GM10248 (cell line): ENCODE data around the gene LRTM2.

Experiments
- CTCF ChIA-PET: fragments of 300-600 bp; sonication (Branson Sonifier 250); formaldehyde crosslinking; extraction: SDS; loops from one replicate; lab custom pipeline; 2021; ENCODE audit warnings: antibody characterized with exemption; lab: Yijun Ruan, JAX
- POLR2A ChIA-PET: fragments of 350-650 bp; sonication (Branson Sonifier 250); formaldehyde crosslinking; extraction: SDS; loops from one replicate; lab custom pipeline; 2020; ENCODE audit warnings: antibody characterized with exemption; lab: Yijun Ruan, JAX
- DNase-seq: peaks from one replicate; pipeline ENCODE4 v3.0.0; 2012; ENCODE audit errors: extremely low spot score
- CTCF ChIP-seq: IDR thresholded peaks from 2 replicates; pipeline ENCODE4 v1.5.1; 2012; ENCODE audit warnings: mild to moderate bottlenecking, low read depth; ENCODE audit errors: extremely low read depth, missing control alignments, control extremely low read depth

Gene LRTM2

GRCh38 chr12:1870086-1870485 is 49.7 kb downstream of the LRTM2 start:
- DNase-seq = no peak
- TF ChIP-seq CTCF = no peak
- ChIA-PET POLR2A (no interaction called here), CTCF (interaction anchor here (0.9 kb wide), 1 partner anchor 18 kb away, joined by 3 read pairs; no protein-coding TSS in a partner anchor)

- TF ChIP-seq CTCF = no peak
- ChIA-PET POLR2A (no interaction called here), CTCF (no interaction called here)
- no peak for DNase-seq
Measured at GRCh38 chr12:1870998-1871917, 50.9 kb downstream of the LRTM2 start.

GRCh38 chr12:1872001-1872400 is 51.6 kb downstream of the LRTM2 start:
- POLR2A ChIA-PET = no interaction called here
- TF ChIP-seq CTCF = no peak
- CTCF ChIA-PET = no interaction called here
- no peak for DNase-seq

- POLR2A ChIA-PET = no interaction called here
- CTCF ChIA-PET = no interaction called here
Measured at GRCh38 chr12:1872448-1872847, 52.1 kb downstream of the LRTM2 start.

GRCh38 chr12:1873531-1874510 is 53.5 kb downstream of the LRTM2 start:
- POLR2A ChIA-PET = no interaction called here
- DNase-seq = no peak
- no peak for TF ChIP-seq CTCF
- CTCF ChIA-PET = interaction anchor here (1.1 to 2.2 kb wide), 4 partner anchors 13 to 756 kb away, joined by 3 to 7 read pairs (median 4); no protein-coding TSS in a partner anchor

More at GRCh38 chr12:1872448-1872847, 52.1 kb downstream of the LRTM2 start:
- no peak for TF ChIP-seq CTCF
- DNase-seq = no peak

- POLR2A ChIA-PET = no interaction called here
- no peak for DNase-seq
- CTCF ChIA-PET = interaction anchor here (1.6 to 2.2 kb wide), 3 partner anchors 11 to 758 kb away, joined by 3 to 7 read pairs (median 6); no protein-coding TSS in a partner anchor
- no peak for TF ChIP-seq CTCF
Measured at GRCh38 chr12:1875608-1876007, 55.2 kb downstream of the LRTM2 start.
